Posterior vena cava (tissue), 2 donors: ENCODE results near the gene UTF1. TPM values are rescaled to one million over a fixed set of nuclear protein-coding genes. Genes with fewer than 3 reads are reported as not detected.
"Not testable (repeated sequence)": the region's sequence is repeated elsewhere in the genome, so short reads cannot be mapped to it uniquely, and the experiment has no call there.

Experiments
- DNase-seq: peaks from one replicate; pipeline ENCODE4 v3.0.0-alpha.2; 2020; ENCODE audit warnings: low spot score
- intact Hi-C, 2 donors: fragments of 100-400 bp; cut with DNase I; formaldehyde crosslinking; loops; one replicate each; pipeline versions ENCODE4 v1.14.1 to v1.14.2; 2022 to 2023
- total RNA-seq, 2 donors: library from RNA; stranded (reverse); fragmentation: NEBNext Ultra II Directional; extraction: Animal tissue kit (Norgen Biotek cat#: 25700); gene quantifications; one replicate each; pipeline ENCODE4 v1.2.1, GENCODE V29; 2021
- donor health status: DM: yes; HTN: yes; CAD: no.
- donor health status: DM: yes; HTN: yes; CAD: no.

Gene UTF1
- total RNA-seq, 2 donors from 2014 or later: not detected

DNA sequence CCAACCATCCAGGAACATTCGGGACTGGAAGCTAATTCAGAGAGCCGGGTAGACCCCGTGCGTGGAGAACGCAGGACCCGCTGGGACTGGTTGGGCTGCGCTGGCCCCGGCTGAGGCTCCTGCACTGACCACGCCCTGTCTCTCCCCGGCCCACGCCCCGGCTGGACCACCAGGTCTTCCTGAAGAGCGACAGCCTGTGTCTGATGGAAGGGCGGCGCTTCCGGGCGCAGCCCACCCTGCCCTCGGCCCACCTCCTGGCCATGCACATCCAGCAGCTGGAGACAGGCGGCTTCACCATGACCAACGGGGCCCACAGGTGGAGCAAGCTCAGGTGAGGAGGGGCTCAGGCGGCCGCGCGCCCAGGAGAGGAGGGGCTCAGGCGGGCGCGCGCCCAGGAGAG, 10.2 kb upstream of the UTF1 start:
- no peak for DNase-seq
- intact Hi-C loops: no loop called here

- intact Hi-C loops: no loop called here
- no peak for DNase-seq
These were observed 8.7 kb upstream of the UTF1 start for GRCh38 chr10:133221331-133221730.

GRCh38 chr10:133221756-133222155, 8.3 kb upstream of the UTF1 start:
- DNase-seq, intact Hi-C loops: not testable (repeated sequence)

DNA sequence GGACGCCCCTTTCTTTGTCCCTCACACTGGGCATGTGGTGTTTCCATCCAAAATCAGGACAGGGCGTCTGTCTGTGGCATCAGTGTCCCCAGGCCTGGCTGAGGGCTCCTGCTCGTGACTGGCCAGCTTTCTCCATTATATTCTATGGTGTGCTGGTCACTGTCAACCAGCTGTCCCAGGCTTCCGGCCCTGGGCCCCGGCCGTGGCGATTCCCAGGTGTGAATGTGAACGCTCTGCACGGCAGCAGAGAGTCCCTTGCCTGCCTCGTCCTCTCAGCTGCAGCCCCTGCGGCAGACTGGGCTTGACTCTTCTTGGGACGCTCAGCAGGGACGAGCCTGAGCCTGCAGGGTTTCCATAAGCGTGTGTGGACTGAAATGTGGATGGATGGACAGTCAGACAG, 5.9 kb upstream of the UTF1 start:
- intact Hi-C loops: no loop called here
- no peak for DNase-seq

- no peak for DNase-seq
- intact Hi-C loops: no loop called here
These were observed 5.2 kb upstream of the UTF1 start for GRCh38 chr10:133224756-133225372.

DNA sequence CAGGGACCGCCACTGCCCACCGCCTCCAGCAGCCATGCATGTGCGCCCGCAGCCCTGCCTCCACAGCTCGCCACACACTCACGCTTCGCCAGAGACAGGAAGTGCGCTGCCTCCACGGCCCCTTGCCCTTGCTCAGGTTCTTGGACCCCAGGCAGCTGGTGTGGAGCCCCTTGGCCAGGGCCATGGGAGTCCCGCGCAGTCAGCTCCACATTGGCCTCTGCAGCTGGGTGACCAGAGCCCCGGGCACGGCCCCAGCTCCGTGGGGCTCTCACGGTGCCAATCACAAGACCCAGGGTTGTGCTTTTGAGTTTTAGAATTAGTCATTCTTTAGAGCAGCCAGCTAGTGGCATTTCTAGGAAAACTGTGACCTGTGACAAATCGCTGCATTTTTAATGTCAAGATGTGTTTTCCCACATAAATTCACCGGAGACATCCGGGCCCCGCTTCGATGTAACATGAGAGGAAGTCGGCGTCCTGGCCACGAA, 4.3 kb upstream of the UTF1 start:
- intact Hi-C loops: no loop called here
- no peak for DNase-seq

DNA sequence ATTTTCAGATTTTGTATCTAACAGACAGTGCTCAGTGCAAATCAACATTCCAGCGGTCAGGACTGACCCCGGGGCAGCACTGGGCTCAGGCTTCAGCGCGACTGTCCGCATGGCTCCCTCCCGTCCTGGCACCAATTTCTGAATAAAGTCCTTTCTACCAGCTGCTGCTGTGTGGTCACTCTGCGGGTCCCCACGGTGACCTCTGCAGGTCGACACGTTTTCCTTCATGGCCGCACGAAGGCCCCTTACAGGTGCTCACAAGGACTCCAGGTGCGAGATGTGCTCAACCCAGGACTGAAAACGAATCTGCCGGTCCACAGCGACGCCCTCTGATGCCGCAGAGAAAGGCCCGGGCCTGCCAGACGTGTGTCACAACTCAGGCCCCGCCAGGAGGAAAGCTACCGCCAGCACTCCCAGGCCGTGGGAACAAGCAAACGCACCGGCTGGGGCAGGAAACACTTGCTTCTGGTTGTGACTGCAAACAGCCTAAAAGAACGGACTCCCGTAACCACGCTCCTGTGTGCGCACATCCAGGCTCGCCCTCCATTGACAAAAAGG, 3.7 kb upstream of the UTF1 start:
- DNase-seq: no peak
- intact Hi-C loops: no loop called here

DNA sequence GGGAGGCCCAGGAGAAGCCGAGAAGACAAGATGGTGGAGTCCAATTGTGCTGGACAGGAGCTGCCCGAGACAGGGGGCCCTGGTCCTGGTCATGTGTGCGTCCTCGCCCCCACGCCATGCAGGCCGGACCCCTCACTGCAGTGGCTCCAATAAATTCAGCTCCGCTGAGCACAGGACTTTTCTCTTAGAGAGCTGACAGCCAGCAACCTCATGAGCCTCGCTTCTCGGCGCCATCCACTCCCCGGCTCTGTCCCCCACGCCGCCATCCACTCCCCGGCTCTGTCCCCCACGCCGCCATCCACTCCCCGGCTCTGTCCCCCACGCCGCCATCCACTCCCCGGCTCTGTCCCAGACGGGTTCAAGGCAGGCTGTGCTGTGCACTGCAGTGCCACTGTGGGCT, 2.8 kb upstream of the UTF1 start:
- intact Hi-C loops: no loop called here
- DNase-seq: no peak

DNA sequence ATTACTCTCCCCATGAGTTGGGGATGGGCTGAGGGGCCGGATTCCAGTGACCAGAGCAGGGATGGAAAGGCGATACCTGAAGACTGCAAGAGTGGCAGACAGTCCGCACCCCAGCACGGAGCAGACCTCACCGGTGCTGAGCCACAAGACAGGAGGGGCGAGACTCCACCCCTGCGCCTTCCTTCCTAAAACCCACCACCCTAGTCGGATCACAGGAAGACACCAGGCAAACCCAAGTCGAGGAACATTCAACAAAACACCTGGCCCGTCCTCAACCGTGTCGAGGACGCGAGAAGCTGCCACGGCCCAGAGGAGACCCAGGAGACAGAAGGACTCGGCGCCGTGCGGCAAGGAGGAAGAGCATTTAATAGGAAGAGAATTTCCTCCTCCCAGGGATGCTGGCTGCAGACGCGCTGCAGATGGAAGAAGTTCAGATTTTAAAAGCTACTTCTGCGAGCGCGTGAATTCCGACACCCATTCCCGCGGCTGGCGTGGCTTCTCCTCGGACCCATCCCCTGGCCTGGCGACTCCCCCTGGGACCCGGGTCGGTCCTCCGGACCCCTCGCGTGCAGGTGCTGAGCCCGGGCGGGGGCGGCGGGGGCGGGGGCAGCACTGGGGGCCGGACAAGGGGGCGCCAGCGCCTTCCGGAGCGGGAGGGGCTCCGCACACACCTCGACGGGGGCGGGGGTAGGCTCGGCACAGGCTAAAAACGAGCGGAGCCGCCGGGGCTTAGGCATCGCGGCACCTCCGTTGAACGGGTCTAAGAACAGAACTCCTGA, 563 bp upstream of the UTF1 start:
- no peak for DNase-seq
- intact Hi-C loops: no loop called here

DNA sequence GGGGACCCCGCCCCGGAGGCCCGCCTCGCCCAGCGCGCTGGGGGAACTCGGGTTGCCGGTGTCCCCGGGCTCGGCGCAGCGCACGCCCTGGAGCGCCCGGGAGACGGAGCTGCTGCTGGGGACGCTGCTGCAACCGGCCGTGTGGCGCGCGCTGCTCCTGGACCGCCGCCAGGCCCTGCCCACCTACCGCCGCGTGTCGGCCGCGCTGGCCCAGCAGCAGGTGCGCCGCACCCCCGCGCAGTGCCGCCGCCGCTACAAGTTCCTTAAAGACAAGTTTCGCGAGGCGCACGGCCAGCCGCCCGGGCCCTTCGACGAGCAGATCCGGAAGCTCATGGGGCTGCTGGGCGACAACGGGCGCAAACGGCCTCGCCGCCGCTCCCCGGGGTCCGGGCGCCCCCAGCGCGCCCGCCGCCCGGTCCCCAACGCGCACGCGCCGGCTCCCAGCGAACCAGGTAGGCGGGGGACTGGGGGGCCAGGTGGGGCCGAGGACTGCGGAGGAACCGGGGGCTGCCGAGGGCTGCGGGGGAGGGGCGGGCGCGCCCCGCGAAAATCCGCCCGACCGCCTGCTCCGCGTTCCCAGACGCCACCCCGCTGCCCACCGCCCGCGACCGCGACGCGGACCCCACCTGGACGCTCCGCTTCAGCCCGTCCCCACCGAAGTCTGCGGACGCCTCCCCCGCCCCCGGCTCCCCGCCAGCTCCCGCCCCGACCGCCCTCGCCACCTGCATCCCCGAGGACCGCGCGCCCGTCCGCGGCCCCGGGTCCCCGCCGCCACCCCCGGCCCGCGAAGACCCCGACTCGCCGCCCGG, 574 bp downstream of the UTF1 start:
- intact Hi-C loops: no loop called here
- DNase-seq: no peak

GRCh38 chr10:133231244-133231945, 1.4 kb downstream of the UTF1 start:
- no peak for DNase-seq
- intact Hi-C loops: no loop called here

DNA sequence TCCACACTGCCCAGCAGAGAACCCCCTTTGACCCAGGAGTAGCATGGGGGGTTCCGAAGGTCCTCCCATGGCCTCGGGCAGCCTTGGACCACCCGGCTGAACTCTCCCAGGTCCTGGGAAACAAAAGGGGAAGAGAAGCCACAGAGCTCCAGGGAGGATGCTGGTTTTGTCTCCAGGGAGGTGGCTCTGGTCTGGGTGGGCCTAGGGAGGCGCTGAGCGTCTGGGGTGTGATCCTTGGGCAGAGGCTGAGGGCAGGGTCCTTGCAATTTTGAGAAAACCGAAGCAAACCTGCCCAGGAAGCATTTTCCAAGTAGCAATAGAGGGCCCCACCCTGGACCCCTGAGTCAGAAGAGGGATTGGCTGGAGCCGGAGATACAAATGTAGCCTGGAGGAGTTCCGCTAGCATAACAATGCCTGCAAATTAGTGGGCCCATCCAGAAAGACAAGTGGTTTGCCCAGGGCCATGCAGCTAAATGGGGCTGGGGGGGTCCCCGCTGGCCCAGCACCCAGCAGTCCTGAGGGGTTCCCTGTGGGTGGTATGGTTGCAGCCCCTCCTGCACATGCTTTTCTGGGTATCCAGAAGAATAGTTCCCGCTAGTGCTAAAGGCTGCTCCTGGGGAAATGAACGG, 2.0 kb downstream of the UTF1 start:
- intact Hi-C loops: no loop called here
- no peak for DNase-seq

DNA sequence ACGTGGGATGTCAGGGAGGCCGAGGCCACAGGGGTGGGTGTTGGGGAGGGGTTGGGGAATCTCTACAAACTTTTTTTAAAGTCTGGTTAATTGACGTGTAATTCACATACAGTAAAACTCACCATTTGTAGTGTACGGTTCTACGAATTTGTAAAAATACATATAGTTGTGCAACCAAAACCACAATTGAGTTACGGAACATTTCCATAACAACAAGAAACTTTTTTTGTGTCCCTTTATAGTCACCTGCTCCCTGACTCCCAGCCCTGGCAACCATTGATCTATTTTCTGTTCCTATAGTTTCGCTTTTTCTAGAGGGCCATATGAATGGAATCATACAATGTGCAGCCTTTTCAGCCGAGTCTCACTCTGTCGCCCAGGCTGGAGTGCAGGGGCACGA, 4.8 kb downstream of the UTF1 start:
- intact Hi-C loops: not testable (repeated sequence)

DNA sequence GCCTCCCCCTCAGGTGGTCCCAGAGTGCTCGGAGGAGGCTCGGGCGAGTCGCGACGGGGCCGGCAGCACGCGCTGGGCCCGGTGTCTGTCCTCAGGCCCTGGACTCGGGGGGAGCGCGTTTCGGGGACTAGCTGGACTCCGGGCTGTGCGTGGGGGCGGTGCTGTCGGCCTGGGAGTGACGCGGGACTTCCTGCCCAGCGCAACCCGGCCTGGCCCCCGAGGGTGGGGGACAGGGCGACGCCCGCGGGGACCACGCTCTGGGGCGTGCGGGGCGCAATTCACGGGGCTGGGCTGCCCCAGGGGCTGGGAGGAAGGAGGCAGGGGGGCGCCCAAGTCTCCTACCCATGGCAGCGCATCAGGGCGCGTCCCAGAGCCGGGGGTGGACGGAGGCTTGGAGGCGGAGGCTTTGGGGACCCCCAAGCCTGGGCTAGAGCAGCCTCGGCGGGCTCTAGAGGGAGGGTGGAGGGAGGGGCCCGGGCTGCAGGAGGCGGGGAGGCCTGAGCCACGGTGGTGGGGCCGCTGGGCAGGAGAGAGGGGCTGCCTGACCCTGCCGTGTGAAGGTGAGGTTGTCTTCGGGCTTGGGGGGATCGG, 5.3 kb downstream of the UTF1 start:
- DNase-seq: no peak
- intact Hi-C loops: no loop called here

More for the DNA sequence above, 4.8 kb downstream of the UTF1 start:
- DNase-seq: not testable (repeated sequence)

DNA sequence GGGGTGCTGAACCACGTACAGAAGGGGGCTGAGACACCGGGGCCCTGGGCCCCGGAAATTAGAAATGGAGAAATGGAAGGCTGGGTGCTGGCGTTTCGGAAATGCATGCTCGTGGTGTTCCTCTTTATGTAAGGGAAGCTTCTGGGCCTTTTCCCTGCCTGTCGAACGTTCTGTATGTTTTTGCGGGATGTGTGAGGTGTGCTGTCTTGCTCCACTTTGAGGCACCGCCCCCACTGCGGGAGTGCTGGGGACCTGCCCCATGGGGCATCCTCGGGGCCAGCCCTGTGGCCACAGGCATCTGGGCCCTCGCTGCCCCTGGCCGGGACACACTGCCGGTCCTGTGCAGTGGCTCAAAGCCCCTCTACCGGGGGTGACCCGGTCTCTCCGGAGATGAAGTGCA, 5.9 kb downstream of the UTF1 start:
- intact Hi-C loops: no loop called here
- DNase-seq: no peak

GRCh38 chr10:133236401-133237240, 6.6 kb downstream of the UTF1 start:
- intact Hi-C loops: no loop called here
- no peak for DNase-seq

- DNase-seq: no peak
- intact Hi-C loops: no loop called here
These were observed 7.2 kb downstream of the UTF1 start for GRCh38 chr10:133237241-133237587.
